HUDEP-2 (cell line): ENCODE measurements around the gene RPS13.
"Not testable (repeated sequence)": the region's sequence is repeated elsewhere in the genome, so short reads cannot be mapped to it uniquely, and the experiment has no call there.

ENCODE experiments used
- DNase-seq, 76 experiments: peaks; one replicate each; lab custom pipeline; 2025; ENCODE audit not compliant: unreplicated experiment in 76 of 76; lab: John Stamatoyannopoulos, UW

Gene RPS13

DNA sequence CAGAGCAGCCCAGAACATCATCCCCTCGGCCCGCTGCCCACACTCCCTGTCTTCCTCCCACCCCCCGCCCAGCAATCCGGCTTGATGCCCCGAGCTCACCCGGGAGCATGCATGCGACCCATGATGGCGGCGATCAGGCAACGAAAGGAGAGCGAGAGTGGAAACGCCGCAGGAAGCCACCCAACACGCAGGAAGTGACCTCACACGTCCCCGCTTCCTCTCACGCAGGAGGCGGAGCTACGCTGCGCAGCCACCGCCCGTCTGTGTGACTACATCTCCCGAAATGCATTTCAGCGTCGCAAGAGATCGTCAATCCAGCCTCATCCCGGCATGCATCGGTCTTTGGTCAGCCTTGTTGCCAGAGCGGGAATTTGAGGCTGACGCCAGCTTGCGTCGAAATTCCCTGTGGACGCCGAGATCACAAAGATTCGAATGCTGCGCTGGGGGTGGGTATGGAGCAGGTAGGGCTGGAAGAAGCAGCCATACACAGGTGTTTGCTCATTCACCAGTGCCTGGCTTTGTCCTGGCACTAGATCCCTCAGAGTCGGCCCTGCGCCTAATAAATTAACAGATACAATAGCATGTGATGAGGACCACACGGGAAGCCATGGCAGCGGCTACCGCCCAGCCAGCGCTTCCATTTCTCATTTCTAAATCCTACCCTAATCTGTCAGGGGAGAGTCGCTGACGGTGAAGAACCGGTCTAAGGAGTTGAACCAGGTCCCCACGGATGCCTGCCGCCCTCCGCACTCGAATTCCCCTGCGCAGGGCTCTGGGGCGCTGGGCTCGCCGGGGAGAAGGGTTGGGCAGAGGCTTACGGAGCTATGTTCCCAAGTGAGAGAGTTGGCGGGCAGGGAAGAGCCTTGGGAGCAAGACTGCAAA, at the start of gene RPS13:
Gene RPS13 (minus strand): TSS at position 148 of the 882 bp plus-strand sequence. CDS start 26 bp downstream, at position 122.
- DNase-seq: peak; percentile 21 to 97 (median 92)

DNA sequence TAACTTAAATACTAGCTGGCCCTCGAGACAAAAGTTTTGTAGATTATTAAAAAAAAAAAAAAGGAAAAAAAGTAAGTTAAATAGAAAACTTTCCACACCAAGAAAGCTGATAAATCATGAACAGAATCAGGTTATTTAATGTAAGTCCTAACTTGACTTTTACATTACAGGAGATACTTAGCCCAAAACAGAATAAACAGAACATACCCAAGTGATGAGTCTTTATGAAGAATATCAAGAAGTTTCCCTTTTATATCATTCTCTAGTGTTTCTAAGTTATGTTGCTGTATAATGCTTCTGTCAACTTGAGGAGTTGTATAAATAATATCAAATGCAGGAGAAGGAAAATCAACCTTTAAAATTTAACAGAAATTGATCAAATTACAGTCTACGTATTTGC, 44.5 kb upstream of the RPS13 start:
- no peak for DNase-seq

DNA sequence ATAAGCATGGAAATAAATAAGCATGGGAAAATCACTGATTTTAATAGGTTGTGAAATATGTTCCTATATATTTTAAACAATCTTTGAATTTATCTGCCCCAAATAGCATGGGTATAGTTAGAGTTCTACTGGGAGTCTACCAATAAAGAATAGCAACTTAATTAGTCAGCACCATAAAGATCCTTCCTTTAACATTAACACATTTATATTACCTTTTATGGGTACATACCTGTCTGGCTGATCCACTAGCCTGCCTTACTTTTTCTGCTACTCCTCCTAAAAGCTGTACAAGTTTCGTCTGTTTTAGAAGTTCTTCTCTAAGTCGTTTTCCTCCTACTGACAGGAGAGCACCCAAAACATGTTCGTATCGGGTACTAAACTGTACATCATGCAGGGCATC, 39.8 kb upstream of the RPS13 start:
- no peak for DNase-seq

DNA sequence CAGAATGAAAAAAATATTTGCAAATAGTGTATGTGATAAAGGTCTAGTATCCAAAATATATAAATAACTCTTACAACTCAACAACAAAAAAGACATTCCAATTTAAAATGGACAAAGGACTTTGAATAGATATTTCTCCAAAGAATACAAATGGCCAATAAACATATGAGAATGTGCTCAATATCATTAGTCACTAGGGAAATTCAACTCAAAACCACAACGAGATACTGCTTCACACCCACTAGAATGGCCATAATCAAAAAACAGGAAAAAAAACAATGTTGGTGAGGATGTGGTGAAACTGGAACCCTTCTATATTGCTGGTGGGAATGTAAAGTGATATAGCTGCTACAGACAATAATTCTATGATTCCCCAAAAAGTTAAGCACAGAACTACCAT, 38.6 kb upstream of the RPS13 start:
- DNase-seq: no peak

DNA sequence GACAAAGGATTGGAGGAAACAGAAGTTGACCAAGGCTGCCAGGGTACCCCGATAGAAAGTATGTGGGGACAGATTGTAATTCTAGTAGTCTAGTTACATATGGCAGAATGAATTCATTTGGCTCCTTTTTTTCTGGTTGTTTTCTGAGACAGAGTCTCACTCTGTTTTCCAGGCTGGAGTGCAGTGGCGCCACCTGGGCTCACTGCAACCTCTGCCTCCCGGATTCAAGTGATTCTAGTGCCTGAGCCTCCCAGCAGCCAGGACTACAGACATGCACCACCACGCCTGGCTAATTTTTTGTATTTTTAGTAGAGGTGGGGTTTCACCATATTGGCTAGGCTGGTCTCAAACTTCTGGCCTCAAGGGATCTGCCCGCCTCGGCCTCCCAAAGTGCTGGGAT, 30.3 kb upstream of the RPS13 start:
- DNase-seq: peak in 3 of 76 experiments; percentile 1 to 3 (median 1)

DNA sequence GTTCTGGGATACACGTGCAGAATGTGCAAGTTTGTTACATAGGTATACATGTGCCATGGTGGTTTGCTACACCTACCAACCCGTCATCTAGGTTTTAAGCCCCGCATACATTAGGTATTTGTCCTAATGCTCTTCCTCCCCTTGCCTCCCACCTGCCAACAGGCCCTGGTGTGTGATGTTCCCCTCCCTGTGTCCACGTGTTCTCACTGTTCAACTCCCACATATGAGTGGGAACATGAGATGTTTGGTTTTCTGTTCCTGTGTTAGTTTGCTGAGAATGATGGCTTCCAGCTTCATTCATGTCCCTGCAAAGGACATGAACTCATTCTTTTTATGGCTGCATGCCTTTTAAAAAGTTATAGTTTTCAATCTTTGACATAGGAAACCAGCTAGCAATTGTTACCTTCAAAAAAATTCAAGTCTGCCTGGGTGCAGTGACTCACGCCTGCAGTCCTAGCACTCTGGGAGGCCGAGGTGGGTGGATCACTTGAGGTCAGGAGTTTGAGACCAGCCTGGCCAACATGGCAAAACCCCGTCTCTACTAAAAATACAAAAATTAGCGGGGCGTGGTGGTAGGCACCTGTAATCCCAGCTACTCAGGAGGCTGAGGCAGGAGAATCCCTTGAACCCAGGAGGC, 28.1 kb upstream of the RPS13 start:
- DNase-seq: not testable (repeated sequence)

DNA sequence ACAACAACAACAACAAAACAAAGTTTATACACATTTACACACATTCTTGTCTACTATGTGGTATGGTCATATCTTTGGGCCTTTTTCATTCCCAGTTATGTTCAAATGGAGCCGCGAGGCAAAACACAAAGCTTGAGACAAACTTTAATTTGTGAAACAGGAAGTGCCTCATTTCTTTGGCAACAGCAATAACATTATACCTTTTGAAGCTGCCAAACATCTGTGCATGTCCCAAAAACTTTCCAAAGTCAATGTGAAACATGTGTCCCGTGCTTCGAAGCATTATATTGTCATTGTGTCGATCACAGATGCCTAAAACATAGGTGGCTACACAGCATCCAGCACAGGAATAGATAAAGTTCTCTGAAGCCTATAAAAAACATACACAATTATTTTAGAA, 25.0 kb upstream of the RPS13 start:
- DNase-seq: no peak

DNA sequence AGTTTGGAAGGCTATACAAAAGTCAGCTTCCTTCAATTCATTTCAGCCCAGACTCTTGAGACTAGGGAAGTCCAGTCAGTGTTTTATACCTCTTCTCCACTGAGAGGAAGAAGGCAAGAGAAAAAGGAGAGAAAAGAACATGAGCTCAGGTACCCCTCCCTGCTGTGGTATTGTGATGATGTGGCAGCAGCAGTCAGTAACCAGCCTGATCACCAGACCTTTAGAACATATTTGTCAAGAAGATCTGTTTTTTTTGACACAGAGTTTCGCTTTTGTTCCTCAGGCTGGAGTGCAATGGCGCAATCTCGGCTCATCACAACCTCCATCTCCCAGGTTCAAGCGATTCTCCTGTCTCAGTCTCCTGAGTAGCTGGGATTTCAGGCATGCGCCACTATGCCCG, 21.2 kb upstream of the RPS13 start:
- DNase-seq: no peak

DNA sequence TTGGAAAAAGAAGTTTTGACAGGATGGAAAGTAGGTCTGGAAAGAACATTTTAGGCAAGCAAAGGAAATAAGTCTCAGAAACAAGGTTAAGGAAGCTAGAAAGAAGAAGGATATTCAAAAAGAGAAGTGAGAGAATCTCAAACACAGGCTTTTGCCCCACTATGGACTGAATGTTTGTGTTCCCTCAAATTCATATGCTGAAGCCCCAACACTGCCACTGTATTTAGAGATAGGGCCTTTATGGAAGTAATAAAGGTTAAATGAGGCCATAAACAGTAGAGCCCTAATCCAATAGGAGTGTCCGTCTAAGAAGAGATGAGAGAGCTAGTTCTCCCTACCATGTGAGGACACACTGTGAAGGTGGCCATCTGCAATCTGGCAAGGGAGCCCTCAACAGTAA, 20.6 kb upstream of the RPS13 start:
- DNase-seq: no peak

DNA sequence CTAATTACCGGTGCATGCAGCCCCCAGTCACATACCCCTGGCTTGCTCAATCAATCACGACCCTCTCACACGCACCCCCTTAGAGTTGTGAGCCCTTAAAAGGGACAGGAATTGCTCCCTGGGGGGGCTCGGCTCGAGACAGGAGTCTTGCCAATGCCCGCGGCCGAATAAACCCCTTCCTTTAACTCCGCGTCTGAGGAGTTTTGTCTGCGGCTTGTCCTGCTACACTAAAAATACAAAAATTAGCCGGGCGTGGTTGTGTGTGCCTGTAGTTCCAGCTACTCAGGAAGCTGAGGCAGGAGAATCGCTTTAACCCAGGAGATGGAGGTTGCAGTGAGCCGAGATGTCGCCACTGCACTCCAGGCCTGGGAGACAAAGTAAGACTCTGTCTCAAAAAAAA, 8.5 kb upstream of the RPS13 start:
- not testable (repeated sequence) for DNase-seq

DNA sequence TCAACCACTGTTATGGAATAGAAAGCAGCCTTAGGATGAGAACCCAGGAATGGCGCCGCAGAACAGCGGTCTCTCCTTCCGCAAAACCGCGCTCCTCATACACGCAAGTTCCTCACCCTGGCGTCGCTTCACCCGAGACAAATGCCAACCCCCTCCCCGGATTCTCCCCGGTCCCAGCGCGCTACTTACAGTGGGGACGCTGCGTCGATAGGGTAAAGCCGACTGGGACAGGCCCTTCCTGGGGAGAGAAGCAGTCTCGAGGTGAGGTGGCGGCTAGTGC, 287 bp downstream of the RPS13 start:
- peak in 1 of 76 experiments; percentile 59 for DNase-seq

DNA sequence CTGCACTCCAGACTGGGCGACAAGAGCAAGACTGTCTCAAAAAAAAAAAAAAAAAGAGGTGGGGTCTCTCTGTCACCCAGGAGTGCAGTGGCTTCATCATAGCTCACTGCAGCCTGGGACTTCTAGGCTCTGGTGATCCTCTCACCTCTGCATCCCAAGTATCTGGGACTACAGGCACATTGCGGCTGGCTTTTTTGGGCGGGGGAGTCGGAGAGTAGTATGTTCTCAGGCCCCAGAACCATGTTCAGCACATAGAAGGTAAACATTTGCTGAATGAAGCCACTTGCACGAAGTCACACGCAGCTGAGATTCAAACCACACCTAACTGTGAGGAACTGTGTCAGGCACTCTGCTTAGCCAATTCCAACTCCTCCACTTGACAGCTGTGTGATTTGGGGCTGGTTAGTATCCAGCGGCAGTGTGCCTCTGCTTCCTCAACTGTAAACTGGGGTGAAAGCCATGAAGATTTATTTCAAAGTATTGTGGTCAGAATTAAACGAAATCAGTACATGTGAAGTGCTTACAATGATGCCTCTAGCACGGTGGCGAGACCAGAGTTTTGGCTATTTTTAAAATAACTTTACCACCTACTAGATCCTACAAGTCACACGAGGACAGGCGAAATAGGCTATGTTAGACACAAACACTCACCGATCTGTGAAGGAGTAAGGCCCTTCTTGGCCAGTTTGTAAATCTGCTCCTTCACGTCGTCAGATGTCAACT, 789 bp downstream of the RPS13 start:
- peak in 5 of 76 experiments; percentile 3 to 22 (median 7) for DNase-seq

DNA sequence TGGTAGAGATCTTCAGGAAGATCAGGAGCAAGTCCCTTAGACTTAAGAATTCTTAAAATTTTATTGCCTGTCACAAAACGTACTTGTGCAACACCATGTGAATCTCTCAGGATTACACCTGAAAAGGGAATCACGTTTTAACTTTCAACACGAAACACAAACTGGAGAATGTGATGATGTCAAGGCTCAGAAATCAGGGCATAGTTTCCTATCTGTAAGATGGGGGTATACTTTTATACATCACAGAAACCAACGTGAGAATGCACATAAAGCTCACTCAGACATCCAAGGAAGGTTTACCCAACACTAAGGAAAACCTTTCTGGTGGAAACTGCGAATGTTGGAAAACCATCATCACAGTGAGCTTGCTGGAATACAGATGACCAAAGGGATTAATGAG, 2.0 kb downstream of the RPS13 start:
- DNase-seq: no peak

DNA sequence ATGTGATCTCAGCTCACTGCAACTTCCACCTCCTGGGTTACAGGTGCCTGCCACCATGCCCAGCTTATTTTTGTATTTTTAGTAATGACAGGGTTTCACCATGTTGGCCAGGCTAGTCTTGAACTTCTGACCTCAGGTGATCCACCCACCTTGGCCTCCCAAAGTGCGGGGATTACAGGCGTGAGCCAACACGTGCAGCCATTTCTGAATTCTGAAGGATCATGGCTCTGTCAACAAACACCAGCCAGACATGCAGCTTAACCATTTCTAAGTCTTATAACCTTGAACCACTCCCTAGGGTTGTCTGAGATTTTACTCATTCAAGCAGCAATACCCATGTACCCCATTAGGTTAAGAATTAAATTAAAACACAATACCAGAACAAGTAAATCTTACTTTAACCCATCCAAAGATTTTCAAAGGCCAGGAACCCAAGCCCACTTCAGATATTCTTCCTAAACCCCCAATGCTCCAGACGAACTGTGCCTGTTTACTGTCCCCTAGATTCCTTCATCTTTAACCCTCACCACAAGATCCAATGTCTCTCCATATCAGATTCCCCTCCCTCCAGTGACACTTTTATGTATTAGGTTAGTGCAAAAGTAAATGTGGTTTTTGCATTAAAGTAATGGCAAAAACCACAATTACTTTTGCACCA, 4.0 kb downstream of the RPS13 start:
- DNase-seq: no peak

DNA sequence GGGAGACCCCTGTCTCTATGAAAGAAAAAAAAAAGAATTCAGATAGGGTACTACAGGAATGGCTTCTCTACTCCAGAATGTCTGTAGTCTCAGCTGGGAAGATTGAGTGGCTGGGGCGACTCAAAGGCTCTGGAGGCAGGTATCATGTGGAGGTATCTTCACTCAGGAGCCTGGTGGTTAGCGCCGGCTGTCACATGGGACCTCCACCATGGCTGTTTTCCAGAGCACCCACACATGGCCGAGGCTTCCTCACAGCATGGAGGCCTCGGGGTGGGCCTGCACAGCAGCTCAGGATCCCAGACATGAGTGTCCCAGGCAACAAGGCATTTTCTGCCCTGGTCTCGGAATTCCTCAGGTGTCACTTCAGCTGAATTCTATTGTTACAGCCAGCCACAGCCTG, 10.1 kb downstream of the RPS13 start:
- DNase-seq: no peak

DNA sequence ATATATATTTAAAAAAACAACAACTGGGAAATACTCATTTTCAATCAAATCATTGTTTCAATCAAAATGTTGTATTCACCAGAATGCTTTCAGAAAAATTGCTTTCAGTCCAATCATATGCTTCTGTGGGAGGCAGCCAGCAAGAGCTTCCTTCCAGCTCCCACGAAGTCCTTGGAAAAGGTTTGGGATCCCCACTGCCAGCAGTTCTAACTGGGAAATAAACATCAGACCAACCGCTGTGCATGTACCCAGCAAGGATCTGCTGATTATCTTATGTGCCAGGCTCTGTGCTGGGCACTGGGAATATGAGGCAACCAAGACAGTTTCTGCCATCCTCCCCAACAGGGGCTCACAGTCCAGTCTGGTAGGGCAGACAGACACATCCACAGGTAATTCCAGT, 10.8 kb downstream of the RPS13 start:
- DNase-seq: no peak

DNA sequence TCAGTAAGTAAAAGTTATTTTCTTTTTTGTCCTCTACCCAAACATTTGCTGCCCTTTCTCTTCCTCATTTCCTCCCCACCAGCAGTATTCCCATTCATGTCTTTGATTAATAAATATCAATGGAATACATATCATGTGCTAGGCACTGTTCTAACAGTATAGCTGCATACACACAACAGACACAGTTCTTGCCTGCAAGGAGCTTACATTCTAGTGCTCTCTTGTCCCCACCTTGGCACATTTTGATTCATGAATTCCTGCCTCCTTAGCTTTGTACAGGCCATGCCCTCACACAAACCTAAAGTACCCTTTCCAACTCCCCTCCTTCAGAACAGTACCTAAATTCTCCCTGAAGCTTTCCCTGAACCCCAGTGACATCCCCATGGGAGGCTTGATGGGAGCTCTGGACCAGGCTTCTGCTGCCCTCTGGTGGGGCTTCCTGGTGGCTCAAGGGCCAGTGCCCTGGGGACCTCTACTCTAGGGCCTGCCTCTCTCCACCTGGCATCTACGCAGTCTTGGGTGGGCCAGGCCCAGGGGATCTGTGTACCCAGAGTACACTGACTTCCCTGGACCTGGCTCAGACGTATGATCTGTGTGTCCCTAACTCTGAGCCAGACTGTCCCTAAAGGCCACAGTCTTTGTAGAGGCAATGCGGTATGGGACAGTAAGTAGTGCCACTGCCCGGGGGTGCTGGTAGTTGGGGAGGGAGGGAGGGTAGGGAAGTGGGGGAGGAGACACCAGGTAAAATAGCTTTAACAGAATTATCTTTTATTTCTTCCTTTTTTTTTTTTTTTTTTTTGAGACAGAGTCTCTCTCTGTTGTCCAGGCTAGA, 14.1 kb downstream of the RPS13 start:
- DNase-seq: peak in 41 of 76 experiments; percentile 5 to 59 (median 25)

DNA sequence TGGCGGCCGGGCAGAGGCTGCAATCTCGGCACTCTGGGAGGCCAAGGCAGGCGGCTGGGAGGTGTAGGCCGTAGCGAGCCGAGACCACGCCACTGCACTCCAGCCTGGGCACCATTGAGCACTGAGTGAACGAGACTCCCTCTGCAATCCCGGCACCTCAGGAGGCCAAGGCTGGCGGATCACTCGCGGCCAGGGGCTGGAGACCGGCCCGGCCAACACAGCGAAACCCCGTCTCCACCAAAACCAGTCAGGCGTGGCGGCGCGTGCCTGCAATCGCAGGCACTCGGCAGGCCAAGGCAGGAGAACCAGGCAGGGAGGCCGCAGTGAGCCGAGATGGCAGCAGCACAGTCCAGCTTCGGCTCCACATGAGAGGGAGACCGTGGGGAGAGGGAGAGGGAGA, 26.3 kb downstream of the RPS13 start:
- DNase-seq: not testable (repeated sequence)

DNA sequence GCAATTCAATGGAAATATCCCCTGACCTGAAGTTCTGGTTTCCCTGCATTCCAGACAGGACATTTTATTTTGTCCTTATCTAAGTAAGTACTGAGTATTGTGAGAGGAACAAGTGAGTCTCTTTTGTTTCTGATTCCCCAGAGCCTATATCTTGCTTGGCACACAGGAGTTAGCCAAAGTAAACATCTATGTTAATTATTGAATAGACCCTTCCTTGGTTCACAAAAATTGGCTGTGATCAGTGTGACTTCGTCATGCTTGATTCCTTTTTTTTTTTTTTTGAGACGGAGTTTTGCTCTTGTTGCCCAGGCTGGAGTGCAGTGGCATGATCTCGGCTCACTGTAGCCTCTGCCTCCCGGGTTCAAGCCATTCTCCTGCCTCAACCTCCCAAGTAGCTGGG, 29.0 kb downstream of the RPS13 start:
- not testable (repeated sequence) for DNase-seq

DNA sequence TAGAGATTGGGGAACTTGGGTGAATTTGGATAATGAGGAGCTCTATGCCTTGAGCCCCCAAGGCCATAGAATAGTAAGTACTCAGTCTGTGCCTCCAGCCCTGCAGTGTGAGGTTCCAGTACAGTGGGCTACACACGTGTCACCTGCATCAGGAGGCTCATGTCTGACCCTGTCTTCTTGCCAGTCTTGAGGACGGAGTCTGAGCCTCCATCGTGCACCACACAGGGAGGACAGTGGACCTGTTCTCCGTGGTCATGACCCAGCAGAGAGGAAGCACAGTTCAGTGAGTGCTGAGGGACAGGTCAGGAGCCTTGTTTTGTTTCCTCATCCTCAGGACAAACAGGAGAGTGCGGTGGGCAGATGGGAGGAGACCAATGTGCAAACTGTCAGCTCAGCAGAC, 30.8 kb downstream of the RPS13 start:
- no peak for DNase-seq
